ENCODE measurements around the gene RNF126. TPM values are rescaled to one million over a fixed set of nuclear protein-coding genes. Genes with fewer than 3 reads are reported as not detected.

The RNF126 gene
- total RNA-seq, 1 donor from 2014 or later = 41.6 TPM

GRCh38 chr19:658916-659839 is 3.8 kb downstream of the RNF126 start:
- H3K36me3 Mint-ChIP-seq = no peaks in the 10 kb centered on the region
- no peak for TF ChIP-seq CTCF (IDR thresholded peaks at IDR 0.05; ENCODE audit: unreplicated experiment)
- no peaks in the 10 kb centered on the region for H3K27me3 Mint-ChIP-seq (ENCODE audit: low read depth)
- H3K27ac Mint-ChIP-seq = peak overlapping the region; percentile 50
- no peak overlapping the region for H3K4me3 Mint-ChIP-seq
- H3K9me3 Mint-ChIP-seq = no peaks in the 10 kb centered on the region
- H3K4me1 Mint-ChIP-seq = peaks cover 24% of the 10 kb centered on the region
- no peak for DNase-seq (ENCODE audit: low spot score in 2 of 2, unreplicated experiment in 2 of 2)

- Mint-ChIP-seq H3K27ac (no peak overlapping the region), H3K9me3 (no peaks in the 10 kb centered on the region), H3K27me3 (ENCODE audit: low read depth) (no peaks in the 10 kb centered on the region), H3K4me3 (no peak overlapping the region), H3K36me3 (no peaks in the 10 kb centered on the region), H3K4me1 (peaks cover 20% of the 10 kb centered on the region)
- no peak for DNase-seq (ENCODE audit: low spot score in 2 of 2, unreplicated experiment in 2 of 2)
- no peak for TF ChIP-seq CTCF (IDR thresholded peaks at IDR 0.05; ENCODE audit: unreplicated experiment)
These were observed 4.8 kb downstream of the RNF126 start for GRCh38 chr19:658059-658839.

- no peak overlapping the region for H3K27ac Mint-ChIP-seq
- no peak for DNase-seq (ENCODE audit: low spot score in 2 of 2, unreplicated experiment in 2 of 2)
- no peak for TF ChIP-seq CTCF (IDR thresholded peaks at IDR 0.05; ENCODE audit: unreplicated experiment)
- no peak overlapping the region for H3K4me3 Mint-ChIP-seq
- no peaks in the 10 kb centered on the region for H3K36me3 Mint-ChIP-seq
- no peaks in the 10 kb centered on the region for H3K27me3 Mint-ChIP-seq (ENCODE audit: low read depth)
- H3K9me3 Mint-ChIP-seq = no peaks in the 10 kb centered on the region
- H3K4me1 Mint-ChIP-seq = peaks cover 20% of the 10 kb centered on the region
These were observed 5.4 kb downstream of the RNF126 start for GRCh38 chr19:657611-658010.

- no peak for TF ChIP-seq CTCF (IDR thresholded peaks at IDR 0.05; ENCODE audit: unreplicated experiment)
- no peaks in the 10 kb centered on the region for H3K27me3 Mint-ChIP-seq (ENCODE audit: low read depth)
- peaks cover 18% of the 10 kb centered on the region for H3K4me1 Mint-ChIP-seq
- no peak for DNase-seq (ENCODE audit: low spot score in 2 of 2, unreplicated experiment in 2 of 2)
- no peak overlapping the region for H3K4me3 Mint-ChIP-seq
- no peaks in the 10 kb centered on the region for H3K9me3 Mint-ChIP-seq
- H3K27ac Mint-ChIP-seq = no peak overlapping the region
- no peaks in the 10 kb centered on the region for H3K36me3 Mint-ChIP-seq
These were observed 6.1 kb downstream of the RNF126 start for GRCh38 chr19:656751-657559.

GRCh38 chr19:655691-656090 is 7.3 kb downstream of the RNF126 start:
- no peak for TF ChIP-seq CTCF (IDR thresholded peaks at IDR 0.05; ENCODE audit: unreplicated experiment)
- Mint-ChIP-seq H3K4me1 (peaks cover 6% of the 10 kb centered on the region), H3K9me3 (no peaks in the 10 kb centered on the region), H3K27me3 (ENCODE audit: low read depth) (no peaks in the 10 kb centered on the region), H3K36me3 (no peaks in the 10 kb centered on the region), H3K4me3 (no peak overlapping the region), H3K27ac (no peak overlapping the region)
- DNase-seq (ENCODE audit: low spot score in 2 of 2, unreplicated experiment in 2 of 2) = no peak

Data from mesothelial cell of epicardium (in vitro differentiated cells).